GM12892 (cell line): ENCODE measurements around the gene ZDHHC20.

Experiments
- POLR2A ChIP-seq: IDR thresholded peaks from 2 replicates; pipeline ENCODE4 v1.6.1; 2011; ENCODE audit warnings: low read depth, low read length, control low read depth
- POLR2AphosphoS5 ChIP-seq: IDR thresholded peaks from 2 replicates; pipeline ENCODE4 v1.6.1; 2011; ENCODE audit warnings: low read depth, low read length, control low read depth

- TF ChIP-seq POLR2A (no peak), POLR2AphosphoS5 (no peak)
Observed at GRCh38 chr13:21333186-21333585, 125.9 kb downstream of the ZDHHC20 start.
